SK-N-SH treated with all-trans-retinoic acid at 6 μM for 48 hours (cell line): ENCODE measurements around the gene ENGASE.

Experiments used
- BACH2 ChIP-seq: fragments of 250-450 bp; sonication (Bioruptor Pico); IDR thresholded peaks from 2 replicates; pipeline ENCODE4 v1.9.0; 2021; ENCODE audit warnings: mild to moderate bottlenecking, borderline replicate concordance
- ISL1 ChIP-seq: fragments of 250-450 bp; sonication (Bioruptor Pico); IDR thresholded peaks from 2 replicates; pipeline ENCODE4 v2.1.2; 2022; ENCODE audit warnings: mild to moderate bottlenecking, moderate library complexity
- OSR1 ChIP-seq: fragments of 250-450 bp; sonication (Bioruptor Pico); IDR thresholded peaks from 2 replicates; pipeline ENCODE4 v1.8.0; 2022; ENCODE audit warnings: moderate library complexity, mild to moderate bottlenecking, inconsistent platforms
- TCF4 ChIP-seq: fragments of 250-450 bp; sonication (Bioruptor Pico); IDR thresholded peaks from 2 replicates; pipeline ENCODE4 v1.8.0; 2021; ENCODE audit warnings: mild to moderate bottlenecking, moderate library complexity, borderline replicate concordance
- ZFP3 ChIP-seq: fragments of 250-450 bp; sonication (Bioruptor Pico); IDR thresholded peaks from 2 replicates; pipeline ENCODE4 v1.5.0; 2020; ENCODE audit warnings: mild to moderate bottlenecking, moderate library complexity
- ZFP30 ChIP-seq: fragments of 450-650 bp; formaldehyde crosslinking; IDR thresholded peaks from 2 replicates; pipeline ENCODE4 v1.5.0; 2022; ENCODE audit warnings: mild to moderate bottlenecking, moderate library complexity
- ZNF8 ChIP-seq: fragments of 450-650 bp; formaldehyde crosslinking; IDR thresholded peaks from 2 replicates; pipeline ENCODE4 v1.5.0; 2020; ENCODE audit warnings: mild to moderate bottlenecking, moderate library complexity
- TF ChIP-seq, protein P1 (sequence below): fragments of 250-450 bp; sonication (Bioruptor Pico); IDR thresholded peaks from 2 replicates; pipeline ENCODE4 v1.8.0; 2020; ENCODE audit warnings: mild to moderate bottlenecking, moderate library complexity, borderline replicate concordance

DNA sequence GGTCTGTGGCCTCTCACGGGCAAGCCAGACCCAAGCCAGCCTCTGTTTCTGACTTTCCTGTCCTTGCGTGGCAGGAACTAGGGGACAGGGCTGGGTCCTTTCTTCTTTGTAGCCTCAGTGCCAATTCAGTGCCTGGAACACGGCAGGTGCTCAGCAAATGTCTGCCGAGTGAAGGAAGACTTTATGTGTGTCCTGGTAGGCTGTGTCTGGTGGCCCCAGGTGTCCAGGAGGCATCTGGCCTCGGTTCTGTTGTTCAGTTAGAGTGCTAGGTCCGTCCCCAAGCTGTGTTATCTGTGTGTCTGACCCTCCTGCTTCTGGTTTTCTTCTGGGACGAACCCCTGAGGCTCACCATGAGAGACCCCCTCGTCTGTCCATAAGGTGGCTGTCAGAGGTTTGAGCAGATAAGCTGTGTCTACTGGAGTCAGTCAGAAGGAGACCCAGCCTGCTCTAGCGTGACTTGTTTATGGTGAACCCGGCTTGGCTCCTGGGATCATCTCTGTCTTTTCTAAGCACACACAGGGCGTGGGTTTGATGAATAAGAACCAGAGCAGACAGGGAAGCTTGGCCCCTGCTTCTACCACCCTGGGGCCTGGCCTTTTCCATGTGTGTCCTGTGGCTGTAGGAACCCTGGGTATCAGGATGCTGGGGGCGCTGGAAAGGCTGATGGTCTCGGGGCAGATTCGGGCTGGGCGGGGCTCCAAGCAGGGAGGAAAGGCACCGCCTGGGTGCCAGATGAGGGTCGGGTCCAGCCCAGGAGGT, 39.3 kb downstream of the ENGASE start:
- TF ChIP-seq TCF4 (no peak), ISL1 (CRISPR knock-in tag) (no peak), ZFP30 (CRISPR knock-in tag) (no peak), ZFP3 (CRISPR knock-in tag) (no peak), ZNF8 (CRISPR knock-in tag) (no peak), OSR1 (CRISPR knock-in tag) (no peak), BACH2 (CRISPR knock-in tag) (no peak)
- TF ChIP-seq, protein P1, sequence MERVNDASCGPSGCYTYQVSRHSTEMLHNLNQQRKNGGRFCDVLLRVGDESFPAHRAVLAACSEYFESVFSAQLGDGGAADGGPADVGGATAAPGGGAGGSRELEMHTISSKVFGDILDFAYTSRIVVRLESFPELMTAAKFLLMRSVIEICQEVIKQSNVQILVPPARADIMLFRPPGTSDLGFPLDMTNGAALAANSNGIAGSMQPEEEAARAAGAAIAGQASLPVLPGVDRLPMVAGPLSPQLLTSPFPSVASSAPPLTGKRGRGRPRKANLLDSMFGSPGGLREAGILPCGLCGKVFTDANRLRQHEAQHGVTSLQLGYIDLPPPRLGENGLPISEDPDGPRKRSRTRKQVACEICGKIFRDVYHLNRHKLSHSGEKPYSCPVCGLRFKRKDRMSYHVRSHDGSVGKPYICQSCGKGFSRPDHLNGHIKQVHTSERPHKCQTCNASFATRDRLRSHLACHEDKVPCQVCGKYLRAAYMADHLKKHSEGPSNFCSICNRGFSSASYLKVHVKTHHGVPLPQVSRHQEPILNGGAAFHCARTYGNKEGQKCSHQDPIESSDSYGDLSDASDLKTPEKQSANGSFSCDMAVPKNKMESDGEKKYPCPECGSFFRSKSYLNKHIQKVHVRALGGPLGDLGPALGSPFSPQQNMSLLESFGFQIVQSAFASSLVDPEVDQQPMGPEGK (CRISPR knock-in tag): no peak
